WI38 (cell line): ENCODE measurements around the gene MAP2K4.

ENCODE experiments used
- H3K4me3 ChIP-seq: 2 replicates; pipeline ENCODE4 v1.5.1; 2011; ENCODE audit warnings: low read depth, mild to moderate bottlenecking, control low read depth, low read length
- TF ChIP-seq, protein P1 (sequence below): IDR thresholded peaks from 2 replicates; pipeline ENCODE4 v1.5.1; 2012; ENCODE audit warnings: low read depth, mild to moderate bottlenecking, control low read depth, low read length

The MAP2K4 gene

DNA sequence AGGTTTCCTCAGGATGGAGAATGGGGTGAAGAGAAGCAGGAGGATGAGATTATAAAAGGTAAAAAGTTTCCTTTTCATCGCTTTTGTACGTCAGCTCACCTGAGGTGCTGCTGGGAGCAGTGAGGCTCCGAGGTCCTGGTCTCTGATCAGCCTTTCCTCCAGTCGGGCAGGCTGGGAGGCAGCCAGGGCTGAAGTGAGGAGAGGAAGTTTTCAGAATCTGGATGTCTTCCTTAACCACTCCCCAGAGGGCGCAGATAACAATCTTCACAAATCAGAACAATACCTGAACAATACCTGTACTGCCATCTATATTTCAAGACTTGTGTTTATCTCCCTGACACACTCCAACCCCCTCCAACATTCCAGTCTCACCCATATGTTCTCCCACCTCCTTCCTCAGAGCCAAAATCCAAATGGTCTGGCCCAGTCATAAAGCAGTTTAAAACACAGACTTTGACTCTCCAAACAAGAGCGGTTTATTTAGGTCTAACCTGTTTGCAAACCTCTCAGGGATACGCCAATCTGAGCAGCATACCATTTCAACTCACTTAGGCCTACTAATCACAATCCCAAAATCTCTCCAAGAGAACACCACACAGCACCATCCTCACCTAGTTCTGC, 30.2 kb upstream of the MAP2K4 start:
- H3K4me3 ChIP-seq = no peak overlapping the region

DNA sequence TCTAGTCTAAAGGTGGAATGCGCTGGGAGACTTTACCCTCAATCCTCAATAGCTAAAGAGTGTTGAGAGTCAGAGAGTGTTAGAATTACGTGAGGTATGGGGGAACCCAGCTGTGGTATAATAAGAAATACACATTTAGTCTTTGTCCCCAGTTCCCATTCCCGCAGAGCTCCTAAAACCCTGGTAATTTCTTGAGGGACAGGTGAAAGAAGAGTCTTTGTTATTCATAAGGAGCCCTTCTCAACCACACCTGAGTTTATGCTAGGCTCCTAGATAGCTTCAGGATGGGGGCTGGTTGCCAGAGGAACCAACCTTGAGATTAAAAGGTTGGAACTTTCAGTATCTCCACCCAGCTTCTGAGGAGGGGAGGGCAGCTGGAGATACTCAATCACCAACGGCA, 29.2 kb upstream of the MAP2K4 start:
- TF ChIP-seq, protein P1, sequence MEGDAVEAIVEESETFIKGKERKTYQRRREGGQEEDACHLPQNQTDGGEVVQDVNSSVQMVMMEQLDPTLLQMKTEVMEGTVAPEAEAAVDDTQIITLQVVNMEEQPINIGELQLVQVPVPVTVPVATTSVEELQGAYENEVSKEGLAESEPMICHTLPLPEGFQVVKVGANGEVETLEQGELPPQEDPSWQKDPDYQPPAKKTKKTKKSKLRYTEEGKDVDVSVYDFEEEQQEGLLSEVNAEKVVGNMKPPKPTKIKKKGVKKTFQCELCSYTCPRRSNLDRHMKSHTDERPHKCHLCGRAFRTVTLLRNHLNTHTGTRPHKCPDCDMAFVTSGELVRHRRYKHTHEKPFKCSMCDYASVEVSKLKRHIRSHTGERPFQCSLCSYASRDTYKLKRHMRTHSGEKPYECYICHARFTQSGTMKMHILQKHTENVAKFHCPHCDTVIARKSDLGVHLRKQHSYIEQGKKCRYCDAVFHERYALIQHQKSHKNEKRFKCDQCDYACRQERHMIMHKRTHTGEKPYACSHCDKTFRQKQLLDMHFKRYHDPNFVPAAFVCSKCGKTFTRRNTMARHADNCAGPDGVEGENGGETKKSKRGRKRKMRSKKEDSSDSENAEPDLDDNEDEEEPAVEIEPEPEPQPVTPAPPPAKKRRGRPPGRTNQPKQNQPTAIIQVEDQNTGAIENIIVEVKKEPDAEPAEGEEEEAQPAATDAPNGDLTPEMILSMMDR = no peak
- no peak overlapping the region for H3K4me3 ChIP-seq

More for the DNA sequence above, 30.2 kb upstream of the MAP2K4 start:
- TF ChIP-seq, protein P1 = no peak

DNA sequence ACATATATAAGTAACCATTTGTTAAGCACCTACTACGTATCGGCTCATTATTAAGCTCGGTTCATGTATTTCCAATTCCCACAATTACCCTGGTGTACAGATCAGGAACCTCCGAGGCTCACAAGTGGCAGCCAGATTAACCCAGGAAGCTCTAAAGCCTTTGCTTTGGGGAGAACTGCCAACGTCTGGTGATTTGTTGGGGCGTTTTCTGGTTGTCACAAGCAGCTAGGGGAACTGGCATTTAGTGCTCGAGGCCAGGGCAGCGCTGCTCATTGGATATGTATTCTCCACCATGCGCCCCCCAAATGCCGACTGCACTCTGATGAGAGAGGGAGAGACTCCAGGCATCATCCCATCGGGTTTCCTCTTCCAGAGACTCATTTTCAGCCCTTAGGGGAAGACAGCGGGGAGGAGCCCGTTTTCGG, 23.9 kb upstream of the MAP2K4 start:
- TF ChIP-seq, protein P1 = no peak
- peak overlapping the region; percentile 97 for H3K4me3 ChIP-seq

DNA sequence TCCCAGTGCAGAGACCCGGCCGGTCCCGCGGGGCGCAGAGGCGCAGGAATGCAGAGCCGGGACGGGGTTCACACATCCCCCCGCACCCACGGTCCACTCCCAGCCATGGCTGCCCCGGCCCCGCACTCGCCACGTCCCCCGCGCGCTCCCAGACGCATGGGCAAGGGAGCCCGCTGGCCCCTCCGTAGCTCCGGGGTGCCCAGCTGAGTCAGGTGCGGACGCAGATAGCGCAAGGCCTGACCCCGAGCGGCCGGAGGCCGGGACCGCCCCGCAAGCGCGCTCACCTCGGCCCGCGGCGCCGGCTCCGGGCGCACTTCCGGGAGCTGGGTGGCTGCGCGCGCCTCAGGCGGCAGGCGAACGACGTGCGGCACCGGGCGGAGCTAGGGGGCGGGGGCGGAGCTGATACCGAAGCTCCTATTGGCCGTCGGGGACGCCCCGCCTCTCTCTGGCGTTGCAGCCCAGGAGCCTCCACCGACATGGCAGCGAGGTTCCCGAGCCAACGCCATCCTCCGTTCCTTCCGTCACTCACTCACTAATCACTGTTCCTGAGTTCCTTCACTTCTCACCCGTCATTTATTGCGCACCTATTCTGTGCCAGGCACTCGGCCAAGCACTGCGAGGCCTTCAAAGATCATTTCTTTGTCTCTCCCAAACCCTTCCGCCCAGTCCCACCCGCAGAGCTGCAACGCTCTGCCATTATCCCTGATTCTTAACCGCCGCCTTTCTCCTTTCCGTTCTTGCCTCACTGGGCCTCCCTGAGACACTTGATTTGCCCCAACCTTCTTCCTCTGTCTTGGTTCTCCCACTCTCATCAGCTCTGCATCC, 23.3 kb upstream of the MAP2K4 start, which contains the start of gene ZNF18:
Gene ZNF18 (minus strand): TSS at position 329 of the 825 bp plus-strand sequence. CDS start 4,646 bp downstream, outside the sequence.
- H3K4me3 ChIP-seq = peak within 1 kb of the TSS; percentile 97
- TF ChIP-seq, protein P1 = no peak

DNA sequence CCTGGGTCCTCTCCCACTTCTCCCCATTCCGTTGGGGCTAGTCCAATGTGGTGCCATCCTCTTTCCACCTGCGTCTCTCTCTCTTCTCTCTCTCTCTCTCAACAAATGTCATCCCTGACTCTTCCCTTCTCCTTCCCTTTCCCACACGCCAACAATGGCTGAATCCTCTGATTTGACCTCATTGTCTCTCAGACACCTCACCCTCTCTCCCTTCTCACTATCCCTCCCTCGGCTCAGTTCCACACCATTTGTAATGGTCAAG, 22.8 kb upstream of the MAP2K4 start:
- peak overlapping the region; percentile 97 for H3K4me3 ChIP-seq
- TF ChIP-seq, protein P1 = no peak

DNA sequence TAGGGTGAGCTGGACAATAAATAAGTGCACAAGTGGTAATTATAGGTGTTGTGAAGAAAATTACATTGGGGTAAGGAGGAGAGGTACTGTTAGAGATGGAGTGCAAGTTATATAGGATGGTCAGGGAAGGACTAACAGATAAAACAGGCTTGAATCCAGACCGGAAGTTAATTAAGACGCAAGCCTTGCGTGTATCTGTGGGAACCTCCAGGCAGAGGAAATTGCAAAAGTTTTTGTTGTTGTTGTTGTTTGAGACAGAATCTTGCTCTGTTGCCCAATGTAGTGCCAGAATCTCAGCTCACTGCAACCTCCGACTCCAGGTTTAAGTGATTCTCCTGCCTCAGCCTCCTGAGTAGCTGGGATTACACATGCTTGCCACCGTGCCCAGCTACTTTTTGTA, 21.0 kb upstream of the MAP2K4 start:
- TF ChIP-seq, protein P1 = no peak
- H3K4me3 ChIP-seq = no peak overlapping the region

DNA sequence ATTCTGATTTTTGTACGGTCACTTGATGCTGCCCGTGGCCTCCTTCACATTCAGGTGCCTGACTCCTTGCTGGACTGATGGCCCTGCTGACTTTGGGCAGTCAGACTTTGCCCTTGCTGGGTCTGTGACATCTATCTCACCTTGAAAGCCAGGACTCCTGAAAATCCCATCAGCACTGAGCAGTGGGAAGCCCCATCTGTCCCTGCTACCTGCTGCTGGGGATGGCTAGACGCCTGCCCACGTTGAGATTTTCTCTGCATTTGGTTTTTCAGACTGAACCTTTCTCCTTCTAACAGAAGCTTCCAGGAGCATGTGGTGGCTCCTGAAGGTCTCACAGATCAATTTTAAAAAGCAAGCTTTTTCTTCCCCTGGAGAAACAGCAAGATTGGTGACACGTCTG, 13.2 kb upstream of the MAP2K4 start:
- TF ChIP-seq, protein P1 = no peak

More for the DNA sequence above, 13.2 kb upstream of the MAP2K4 start:
- no peak overlapping the region for H3K4me3 ChIP-seq
